HG02571 (cell line): Measurements from ENCODE around the gene FRAT1.

Source experiments
- ATAC-seq: cut with Tn5 transposase; IDR thresholded peaks from one replicate; pipeline ENCODE4 v1.9.1; 2021; ENCODE audit warnings: mild to moderate bottlenecking, moderate library complexity; ENCODE audit not compliant: unreplicated experiment

FRAT1 gene

GRCh38 chr10:97307866-97308780, 10.9 kb upstream of the FRAT1 start:
- ATAC-seq = no peak

- no peak for ATAC-seq
These were observed 7.9 kb upstream of the FRAT1 start for GRCh38 chr10:97311111-97311626.

- no peak for ATAC-seq
These were observed 6.2 kb upstream of the FRAT1 start for GRCh38 chr10:97312897-97313296.

GRCh38 chr10:97314671-97315070, 4.4 kb upstream of the FRAT1 start:
- no peak for ATAC-seq

- peak; percentile 11 for ATAC-seq
These were observed 804 bp downstream of the FRAT1 start for GRCh38 chr10:97319671-97320479.

GRCh38 chr10:97320480-97321031, 1.5 kb downstream of the FRAT1 start:
- ATAC-seq = no peak

GRCh38 chr10:97321032-97321803, 2.1 kb downstream of the FRAT1 start:
- ATAC-seq = no peak

GRCh38 chr10:97321804-97322190, 2.7 kb downstream of the FRAT1 start:
- no peak for ATAC-seq

GRCh38 chr10:97323501-97323900, 4.4 kb downstream of the FRAT1 start:
- ATAC-seq = no peak

- ATAC-seq = no peak
These were observed 6.7 kb downstream of the FRAT1 start for GRCh38 chr10:97325754-97326153.

- no peak for ATAC-seq
These were observed 8.6 kb downstream of the FRAT1 start for GRCh38 chr10:97327348-97328294.

- no peak for ATAC-seq
These were observed 9.8 kb downstream of the FRAT1 start for GRCh38 chr10:97328646-97329453.

- ATAC-seq = no peak
These were observed 10.7 kb downstream of the FRAT1 start for GRCh38 chr10:97329766-97330165.

GRCh38 chr10:97331153-97331703, 12.2 kb downstream of the FRAT1 start:
- ATAC-seq = no peak

GRCh38 chr10:97332591-97333350, 13.7 kb downstream of the FRAT1 start:
- ATAC-seq = no peak

- ATAC-seq = no peak
These were observed 14.2 kb downstream of the FRAT1 start for GRCh38 chr10:97333351-97333600.

- peak; percentile 16 for ATAC-seq
These were observed 14.7 kb downstream of the FRAT1 start for GRCh38 chr10:97333601-97334369.
